ENCODE data around the gene STAT5A. TPM values are rescaled to one million over a fixed set of nuclear protein-coding genes. Genes with fewer than 3 reads are reported as not detected.

The STAT5A gene
- total RNA-seq, 1 donor from 2014 or later = 21.9 TPM

DNA sequence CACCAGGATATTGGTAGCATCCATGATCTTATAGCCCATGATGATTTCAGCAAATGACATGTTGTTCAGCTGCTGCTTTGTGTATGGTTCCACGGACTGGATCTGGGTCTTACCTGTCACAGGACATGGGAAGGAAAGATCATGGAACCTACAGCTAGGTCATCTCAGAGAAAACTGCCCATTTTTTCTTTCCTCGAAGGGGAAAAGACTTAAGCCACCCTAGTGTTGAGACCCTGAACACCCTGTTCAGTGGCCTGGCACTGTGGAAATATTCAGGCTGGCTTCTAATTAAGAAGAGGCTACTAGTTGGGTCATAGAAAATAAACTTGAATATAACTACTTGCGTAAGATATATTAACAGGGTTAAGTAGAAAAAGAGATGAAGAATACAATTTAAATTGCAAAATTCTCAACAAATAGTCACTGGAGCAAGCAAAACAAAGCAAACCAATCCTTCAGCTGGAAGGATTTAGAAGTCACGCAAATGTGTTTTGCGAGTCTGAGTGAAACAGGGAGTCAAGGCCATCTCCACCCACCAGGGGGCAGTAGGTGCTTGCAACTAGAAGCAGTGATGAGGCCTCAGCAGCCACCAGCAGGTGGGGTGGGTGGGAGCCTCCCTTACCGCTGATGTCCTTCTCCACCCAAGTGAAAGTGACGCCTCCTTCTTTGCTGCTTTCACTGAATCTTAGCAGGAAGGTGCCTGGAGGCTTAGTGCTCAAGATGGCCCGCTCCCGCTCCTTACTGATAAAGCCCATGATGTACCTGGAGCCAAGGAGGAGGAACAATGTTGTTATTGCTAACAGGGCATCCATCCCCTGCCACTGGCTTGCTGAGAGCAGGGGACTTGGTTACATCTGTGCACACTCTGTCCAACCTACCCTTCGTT lies 34.3 kb downstream of the STAT5A start:
- DNase-seq (ENCODE audit: extremely low read depth, low read depth, low spot score) = peak; percentile 89

DNA sequence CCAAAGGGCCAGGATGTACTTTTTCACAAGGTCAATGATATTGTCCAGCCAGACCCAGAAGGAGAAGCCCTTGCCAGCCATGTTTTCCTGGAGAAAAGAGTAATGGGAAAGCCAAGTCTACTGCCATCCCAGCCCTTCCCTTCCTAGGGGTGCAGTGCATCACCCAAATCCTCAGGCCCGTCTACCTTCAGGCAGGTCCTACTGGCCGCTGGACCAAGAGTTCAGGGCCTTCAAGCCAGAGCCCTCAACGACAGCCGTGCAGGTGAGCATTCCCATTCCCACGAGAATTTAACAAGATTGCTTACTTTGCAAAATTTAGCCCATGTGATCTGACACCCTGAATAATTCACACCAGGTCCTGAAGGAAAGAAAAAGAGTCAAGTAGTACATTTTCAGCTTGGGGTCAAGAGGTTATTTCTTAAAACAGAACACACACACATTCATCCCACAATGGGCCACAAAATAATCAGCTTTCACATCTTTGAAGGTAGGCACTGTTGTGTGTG lies 35.0 kb downstream of the STAT5A start:
- DNase-seq (ENCODE audit: extremely low read depth, low read depth, low spot score) = no peak

DNA sequence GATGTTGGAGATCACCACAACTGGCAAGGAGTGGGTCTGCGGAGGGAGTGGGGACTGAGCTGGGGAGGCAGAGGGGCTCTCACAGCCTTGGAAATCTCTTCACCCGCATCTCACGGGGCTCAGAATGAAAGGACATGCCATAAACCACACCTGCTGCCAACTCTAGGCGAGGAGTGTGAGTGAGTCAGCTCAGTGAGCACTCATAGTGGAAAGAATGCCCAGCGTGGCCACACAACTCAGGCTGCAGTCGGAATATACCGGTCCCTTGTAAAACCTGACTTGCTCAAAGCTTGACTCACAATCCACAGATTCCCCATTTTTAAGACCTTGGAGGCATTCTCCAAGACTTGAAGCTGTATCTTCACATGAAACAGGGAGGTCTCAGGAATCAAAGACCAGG lies 36.7 kb downstream of the STAT5A start:
- DNase-seq (ENCODE audit: extremely low read depth, low read depth, low spot score) = no peak

DNA sequence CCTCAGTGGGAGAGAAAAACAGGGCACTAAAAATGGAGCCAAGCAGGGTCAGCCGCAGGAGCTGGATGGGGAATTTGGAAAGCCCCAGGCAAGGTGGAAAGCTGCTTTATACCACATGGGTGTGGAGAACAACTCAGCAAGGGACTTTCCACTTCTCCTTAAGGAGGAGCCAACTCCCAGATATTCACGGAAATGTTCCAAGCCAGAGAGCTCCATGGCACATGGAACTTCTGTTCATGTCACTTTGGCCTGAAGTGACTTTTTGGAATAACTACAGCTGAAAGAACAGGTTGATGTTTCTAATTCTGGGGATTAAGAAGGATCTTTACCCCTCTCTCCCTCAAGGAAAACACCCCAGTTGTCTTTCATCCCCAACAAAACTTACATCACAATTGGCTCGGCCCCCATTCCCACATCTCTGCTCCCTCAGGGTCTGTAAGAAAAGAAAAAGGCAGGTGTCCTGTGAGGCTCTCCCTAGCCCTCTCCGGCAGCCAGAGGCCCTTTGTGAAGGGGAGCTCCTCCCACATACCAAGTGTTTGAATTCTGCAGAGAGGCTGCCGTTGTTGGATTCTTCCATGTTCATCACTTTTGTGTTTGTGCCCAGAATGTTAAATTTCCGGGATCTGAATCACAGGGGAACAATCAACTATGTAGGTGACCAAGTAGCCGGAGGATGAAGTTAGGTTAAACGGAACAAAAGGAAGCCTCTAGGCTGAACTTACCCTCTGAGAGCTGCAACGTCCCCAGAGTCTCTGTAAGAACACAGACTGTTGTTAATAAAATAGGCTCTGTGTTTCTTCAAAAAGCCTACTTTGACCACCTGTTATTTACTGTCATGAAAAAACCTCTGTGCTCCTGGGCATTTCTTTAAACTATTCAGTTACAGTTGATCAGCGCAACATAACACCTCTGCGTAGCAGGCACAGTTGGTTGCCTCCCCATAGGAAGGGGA lies 41.0 kb downstream of the STAT5A start:
- DNase-seq (ENCODE audit: extremely low read depth, low read depth, low spot score) = no peak

DNA sequence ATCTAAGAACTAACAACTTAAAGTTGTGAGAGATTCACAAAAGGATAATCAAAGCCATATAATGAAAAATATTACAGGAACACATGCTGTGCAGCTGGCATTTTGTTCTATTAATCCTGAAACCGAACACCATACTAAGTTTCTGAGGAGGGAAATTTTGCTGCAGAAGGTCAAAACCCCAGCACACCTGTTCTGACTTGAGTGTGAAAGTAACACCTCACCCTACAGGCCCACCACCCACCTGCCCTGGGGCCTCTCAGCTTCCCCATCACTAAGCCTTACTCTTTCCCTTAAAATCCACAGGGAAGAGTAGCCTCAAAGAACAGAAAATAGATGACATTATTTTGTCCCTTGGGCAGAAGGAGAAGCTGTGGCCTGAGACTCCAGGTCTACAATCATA lies 44.8 kb downstream of the STAT5A start:
- no peak for DNase-seq (ENCODE audit: extremely low read depth, low read depth, low spot score)

DNA sequence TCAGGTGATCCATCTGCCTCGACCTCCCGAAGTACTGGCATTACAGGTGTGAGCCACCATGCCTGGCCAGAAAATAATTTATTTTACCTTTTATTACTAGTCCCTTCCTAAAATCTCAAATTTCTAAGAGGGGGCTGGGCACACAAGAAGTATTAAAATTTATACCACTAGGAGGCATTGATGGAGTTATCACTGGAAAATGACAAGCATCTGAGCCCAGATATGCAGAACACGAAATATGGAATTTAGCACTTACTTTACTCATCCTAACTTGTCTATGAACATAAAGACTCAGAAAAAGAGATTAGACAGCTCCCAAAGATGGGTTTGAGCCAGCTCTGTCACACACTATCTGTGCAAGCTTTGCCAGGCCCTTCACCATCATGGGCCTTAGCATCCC lies 46.4 kb downstream of the STAT5A start:
- no peak for DNase-seq (ENCODE audit: extremely low read depth, low read depth, low spot score)

DNA sequence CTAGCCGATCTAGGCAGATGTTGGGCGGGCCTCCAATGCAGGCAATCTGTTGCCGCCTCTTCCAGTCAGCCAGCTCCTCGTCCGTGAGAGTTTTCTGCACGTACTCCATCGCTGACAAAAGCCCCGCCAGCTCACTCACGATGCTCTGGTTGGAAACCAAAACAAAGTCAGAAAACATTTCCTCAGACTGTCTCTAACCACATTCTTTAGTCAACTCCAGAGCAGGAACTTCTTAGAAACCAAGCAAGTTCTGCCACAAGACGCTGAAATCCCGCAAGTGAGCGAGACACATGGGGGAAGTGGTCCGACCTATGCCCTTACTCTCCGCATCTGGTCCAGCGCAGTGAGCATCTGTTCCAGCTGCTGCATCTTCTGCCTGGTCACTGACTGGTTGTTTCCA lies 49.1 kb downstream of the STAT5A start:
- DNase-seq (ENCODE audit: extremely low read depth, low read depth, low spot score) = no peak

DNA sequence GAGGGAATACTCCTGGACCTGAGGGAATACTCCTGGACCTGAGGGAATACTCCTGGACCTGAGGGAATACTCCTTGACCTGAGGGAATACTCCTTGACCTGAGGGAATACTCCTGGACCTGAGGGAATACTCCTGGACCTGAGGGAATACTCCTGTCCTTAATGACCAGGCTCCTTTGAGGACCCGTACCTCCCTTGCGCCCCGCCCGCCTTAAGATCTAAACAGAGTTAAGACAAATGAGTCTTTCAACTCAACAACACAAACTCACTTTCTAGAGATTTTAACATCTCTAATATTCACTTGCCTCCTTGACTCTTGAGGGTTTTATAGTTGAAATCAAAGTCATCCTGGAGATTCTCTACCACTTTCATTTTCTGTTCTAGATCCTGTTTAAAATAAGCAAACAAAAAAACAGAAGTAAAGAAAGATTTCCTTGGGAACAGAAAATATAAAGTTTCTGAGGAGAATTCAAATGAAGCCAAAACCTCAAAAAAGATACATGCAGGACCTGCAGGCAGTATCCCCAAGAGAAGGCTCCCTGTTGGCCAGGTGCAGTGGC lies 50.2 kb downstream of the STAT5A start:
- no peak for DNase-seq (ENCODE audit: extremely low read depth, low read depth, low spot score)

DNA sequence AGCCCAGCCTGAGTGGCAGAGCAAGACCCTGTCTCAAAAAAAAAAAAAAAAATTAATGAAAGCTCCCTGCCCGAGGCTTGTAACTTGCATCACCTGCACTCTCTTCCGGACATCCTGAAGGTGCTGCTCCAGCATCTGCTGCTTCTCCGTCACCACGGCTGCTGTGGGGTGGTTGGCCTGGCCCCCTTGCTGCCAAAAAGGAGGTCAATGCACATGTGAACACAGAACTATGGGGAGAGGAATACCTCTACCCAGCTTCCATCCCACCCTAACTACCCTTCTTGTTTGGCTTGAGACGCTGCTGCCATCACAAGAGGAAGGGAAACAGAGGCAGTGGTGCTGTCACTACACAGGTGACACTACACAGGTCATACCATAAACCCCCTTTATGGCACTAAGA lies 50.9 kb downstream of the STAT5A start:
- no peak for DNase-seq (ENCODE audit: extremely low read depth, low read depth, low spot score)

DNA sequence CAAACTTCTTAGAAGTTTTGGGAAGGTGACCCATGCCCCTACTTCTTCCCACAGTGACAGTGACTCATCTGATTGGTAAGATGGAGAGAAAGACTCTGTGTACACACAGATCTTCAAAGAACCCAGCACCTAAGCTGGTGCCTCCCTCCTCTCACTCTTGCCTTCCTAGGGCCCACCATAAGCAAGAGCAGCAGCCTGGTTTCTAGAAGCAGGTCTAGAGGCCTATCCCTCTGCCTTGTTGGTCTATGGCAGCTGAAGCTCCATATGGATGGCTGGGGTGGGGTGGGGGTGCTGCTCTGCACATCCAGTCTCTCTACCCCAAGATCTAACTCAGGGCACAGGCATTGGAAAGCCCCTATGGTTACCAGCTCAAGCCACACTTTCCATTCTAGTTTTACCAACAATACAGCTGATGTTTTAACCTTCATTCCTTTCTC lies 52.4 kb downstream of the STAT5A start:
- DNase-seq (ENCODE audit: extremely low read depth, low read depth, low spot score) = no peak

DNA sequence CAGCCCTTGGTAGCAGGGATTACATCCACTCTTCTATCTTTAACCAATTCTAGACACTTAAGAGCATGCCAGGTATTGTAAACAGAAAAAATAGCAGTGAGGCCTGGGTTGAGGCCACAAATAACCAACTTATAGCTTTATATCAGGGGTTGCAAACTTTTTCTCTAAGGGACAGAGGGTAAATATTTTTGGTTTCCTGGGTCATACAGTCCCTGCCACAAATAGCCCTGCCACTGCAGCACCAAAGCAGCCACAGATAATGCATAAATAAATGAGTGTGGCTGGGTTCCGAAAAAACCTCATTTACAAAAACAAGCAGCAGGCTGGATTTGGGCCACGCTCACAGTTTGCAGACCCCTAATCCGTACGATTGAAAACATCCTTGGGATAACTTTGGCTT lies 53.3 kb downstream of the STAT5A start:
- DNase-seq (ENCODE audit: extremely low read depth, low read depth, low spot score) = no peak

DNA sequence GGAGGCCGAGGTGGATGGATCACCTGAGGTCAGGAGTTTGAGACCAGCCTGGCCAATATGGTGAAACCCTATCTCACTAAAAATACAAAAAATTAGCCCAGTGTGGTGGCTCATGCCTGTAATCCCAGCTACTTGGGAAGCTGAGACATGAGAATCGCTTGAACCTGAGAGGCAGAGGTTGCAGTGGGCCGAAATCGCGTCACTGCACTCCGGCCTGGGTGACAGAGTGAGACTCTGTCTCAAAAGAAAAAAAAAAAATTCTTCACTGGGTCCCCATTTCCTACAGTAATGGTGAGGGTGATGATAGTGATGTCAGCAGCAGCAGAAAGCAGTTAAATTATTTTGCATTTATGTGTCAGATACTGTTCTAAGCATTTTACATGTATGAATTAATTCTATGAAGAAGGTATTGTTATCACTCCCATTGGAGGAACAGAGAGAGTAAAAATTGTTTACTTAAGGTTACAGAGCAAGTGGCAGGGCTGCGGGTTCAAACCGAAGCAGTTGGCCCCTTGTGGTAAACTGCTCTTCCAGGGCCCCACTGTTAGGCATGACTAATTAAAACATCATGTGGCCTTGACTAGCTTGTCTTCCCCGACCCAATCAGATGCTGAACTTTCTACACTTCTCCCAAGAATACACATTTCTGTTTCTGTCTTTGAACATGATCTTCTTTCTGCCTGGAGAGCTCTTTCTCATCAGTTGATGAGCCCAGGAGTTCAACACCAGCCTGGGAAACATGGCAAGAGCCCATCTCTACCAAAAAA lies 54.1 kb downstream of the STAT5A start:
- DNase-seq (ENCODE audit: extremely low read depth, low read depth, low spot score) = no peak

DNA sequence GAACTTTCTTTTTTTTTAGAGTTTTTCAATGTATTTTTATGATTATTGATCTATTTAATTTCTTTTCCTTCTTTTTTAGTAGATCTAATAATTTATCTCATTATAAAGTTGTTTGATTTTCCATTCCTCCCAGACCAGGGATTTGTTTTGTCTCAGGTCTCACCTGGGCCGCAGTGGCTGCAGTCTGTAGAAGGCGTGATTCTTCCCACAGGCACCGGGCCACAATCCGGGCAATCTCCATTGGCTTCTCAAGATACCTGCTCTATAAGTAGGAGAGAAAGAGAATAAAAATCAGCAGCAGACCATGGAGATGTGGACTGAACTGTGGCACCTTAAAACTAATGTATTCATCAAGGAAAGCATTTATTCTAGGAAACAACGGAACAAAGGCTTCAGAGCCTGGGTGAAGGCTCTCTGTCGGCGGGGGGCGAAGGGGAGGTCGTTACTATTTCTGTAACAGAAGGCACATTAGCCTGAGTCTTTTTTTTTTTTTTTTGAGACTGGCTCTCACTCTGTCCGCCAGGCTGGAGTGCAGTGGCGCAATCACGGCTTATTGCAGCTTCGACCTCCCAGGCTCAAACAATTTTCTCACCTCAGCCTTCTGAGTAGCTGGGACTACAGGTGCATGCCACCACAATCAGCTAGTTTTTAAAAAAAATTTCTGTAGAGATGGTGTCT lies 57.2 kb downstream of the STAT5A start:
- DNase-seq (ENCODE audit: extremely low read depth, low read depth, low spot score) = no peak

DNA sequence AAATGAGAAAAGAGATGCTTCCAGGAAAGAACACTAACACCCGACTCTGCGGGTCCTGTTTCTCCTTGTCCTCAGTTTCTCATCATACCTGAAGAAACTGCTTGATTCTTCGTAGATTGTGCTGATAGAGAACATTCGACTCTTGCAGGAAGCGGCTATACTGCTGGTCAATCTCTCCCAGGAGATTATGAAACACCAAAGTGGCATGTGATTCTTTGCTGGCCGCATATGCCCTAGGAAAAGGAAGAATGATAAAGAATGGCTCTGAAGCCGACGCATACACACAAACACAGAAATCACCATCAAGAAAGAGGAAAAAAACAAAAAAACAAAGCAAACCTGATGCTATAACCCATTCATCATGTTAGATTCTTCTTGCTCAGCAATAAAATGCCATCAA lies 58.2 kb downstream of the STAT5A start:
- DNase-seq (ENCODE audit: extremely low read depth, low read depth, low spot score) = no peak

DNA sequence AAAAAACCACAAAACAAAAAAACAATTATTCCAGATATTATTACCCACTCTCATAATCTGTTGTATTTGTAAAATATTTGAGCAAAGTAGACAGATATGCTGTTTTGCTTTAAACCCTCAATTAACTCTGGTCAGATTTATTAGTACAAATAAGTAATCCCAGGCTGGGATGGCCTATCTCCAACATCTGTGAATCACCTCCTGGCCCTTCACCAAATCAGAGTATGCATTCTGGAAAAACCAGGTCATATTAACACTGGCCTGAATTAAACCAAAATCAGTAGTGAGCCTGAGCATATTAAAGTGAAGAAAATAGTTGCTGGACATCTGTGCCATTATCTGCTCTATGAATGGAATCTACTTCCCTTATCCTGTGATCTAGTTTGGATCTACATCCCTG lies 58.9 kb downstream of the STAT5A start:
- DNase-seq (ENCODE audit: extremely low read depth, low read depth, low spot score) = no peak

DNA sequence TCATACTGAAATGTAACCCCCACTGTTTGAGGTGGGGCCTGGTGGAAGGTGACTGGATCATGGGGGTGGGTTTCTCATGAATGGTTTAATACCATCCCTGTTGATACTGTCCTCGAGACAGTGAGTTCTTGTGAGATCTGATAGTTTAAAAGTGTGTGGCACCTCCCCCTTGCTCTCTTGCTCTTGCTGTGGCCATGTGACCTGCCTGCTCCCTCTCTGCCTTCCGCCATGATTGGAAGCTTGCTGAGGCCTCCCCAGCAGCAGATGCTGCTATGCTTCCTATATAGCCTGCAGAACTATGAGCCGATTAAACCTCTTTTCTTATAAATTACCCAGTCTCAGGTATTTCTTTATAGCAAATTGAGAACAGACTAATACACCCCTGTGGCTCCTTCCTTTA lies 59.3 kb downstream of the STAT5A start:
- no peak for DNase-seq (ENCODE audit: extremely low read depth, low read depth, low spot score)

DNA sequence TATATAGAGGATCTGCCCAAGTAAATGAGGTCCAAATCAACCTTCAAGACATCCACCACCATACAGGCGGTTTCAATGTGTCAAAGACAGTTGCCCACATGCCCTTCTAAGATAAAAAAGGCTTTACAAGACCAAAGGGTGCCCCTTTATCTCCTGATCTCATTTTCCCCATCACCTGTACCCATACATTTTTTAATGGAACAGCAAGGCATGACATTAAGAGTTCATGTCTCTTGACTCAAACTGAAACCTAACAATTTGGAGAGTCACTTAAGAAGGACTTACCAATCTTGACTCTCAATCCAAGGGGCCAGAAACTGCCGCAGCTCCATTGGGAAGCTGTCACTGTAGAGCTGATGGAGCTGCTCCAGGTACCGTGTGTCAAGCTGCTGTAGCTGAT lies 59.8 kb downstream of the STAT5A start:
- no peak for DNase-seq (ENCODE audit: extremely low read depth, low read depth, low spot score)

DNA sequence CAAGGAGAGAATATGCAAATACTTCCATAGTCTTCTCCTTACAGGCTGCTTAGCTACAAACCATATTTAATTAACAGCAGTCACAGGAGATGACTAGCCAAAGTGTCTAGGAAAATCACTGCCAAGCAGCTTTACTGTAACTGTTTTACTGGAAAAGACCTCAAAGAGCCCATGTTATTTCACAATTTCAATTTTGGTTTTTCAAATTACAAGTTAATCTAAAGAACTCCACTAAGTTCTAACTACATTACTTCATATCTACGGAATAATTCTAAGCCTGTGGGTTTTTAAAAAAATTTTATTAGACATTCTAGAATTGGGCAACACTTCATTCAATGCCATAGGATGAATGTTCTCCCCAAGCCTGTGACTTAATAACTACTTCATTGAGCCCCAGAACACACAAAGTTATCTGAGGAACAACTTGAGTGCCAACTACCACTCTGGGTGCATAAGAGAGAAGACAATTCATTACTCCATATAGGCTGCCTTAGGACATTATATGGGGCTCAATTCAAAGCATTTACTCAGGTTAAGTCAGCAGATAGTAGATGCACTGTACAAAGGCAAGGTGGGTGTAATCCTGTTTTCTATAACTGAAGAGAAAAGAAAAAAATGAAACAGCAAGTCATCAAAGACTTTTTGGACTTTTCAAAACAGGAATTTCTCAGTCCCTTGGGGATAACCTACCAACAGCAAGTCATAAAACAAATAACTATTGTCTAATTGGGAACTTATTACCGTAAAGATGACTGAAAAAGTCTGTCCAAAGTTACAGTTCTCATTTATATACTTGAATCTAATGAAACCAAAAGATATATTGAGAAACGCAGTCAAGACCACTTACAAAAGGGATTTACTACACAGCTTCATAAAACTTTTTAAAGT lies 66.9 kb downstream of the STAT5A start:
- no peak for DNase-seq (ENCODE audit: extremely low read depth, low read depth, low spot score)

DNA sequence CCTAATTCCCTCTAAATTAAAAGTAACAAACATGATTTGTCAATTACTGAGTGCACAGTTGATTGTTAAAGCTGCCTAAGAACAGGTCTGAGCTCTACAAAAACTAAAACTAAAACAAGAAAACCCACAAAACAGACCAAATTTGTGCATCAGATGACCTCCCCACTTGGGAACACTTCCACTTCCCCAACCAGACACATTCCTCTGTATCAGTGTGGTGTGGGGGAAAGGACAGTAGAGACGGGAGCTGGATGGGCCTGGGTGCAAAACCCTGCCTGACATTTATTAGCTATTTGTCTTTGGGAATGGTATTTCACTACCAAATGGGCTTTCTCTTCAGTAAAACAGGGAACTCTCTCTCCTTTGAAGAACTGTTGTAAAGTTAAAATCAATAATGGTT lies 70.1 kb downstream of the STAT5A start:
- DNase-seq (ENCODE audit: extremely low read depth, low read depth, low spot score) = no peak
